GM19035 (cell line): ENCODE measurements around the gene DOK7.
"Not testable (repeated sequence)": the region's sequence is repeated elsewhere in the genome, so short reads cannot be mapped to it uniquely, and the experiment has no call there.

ENCODE experiments used
- ATAC-seq: cut with Tn5 transposase; IDR thresholded peaks from one replicate; pipeline ENCODE4 v1.9.1; 2021; ENCODE audit not compliant: unreplicated experiment

The DOK7 gene

DNA sequence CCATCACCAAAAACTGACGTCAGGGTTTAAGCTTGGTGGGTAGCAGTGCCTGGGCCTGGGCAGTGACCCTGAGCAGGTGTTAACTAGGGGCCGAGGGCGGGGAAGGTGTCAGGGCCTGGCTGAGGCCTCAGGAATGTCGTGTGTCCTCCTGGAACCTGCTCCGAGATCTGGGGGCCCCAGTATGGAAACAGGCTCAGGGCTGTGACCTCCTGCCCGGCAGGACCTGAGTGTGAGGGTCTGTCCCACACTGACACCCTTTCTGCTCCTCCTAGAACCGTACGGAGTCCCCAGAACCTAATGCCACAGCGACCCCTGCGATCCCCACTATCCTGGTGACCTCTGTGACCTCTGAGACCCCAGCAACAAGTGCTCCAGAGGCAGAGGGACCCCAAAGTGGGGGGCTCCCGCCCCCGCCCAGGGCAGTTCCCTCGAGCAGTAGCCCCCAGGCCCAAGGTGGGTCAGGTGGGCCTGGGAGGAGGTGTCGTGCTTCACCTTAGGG lies 20.6 kb upstream of the DOK7 start:
- no peak for ATAC-seq

GRCh38 chr4:3442959-3443749 lies 20.0 kb upstream of the DOK7 start:
- ATAC-seq = no peak

- no peak for ATAC-seq
Observed at GRCh38 chr4:3443750-3444309, 19.3 kb upstream of the DOK7 start.

GRCh38 chr4:3444351-3445110 lies 18.6 kb upstream of the DOK7 start:
- no peak for ATAC-seq

- no peak for ATAC-seq
Observed at GRCh38 chr4:3445111-3445820, 17.8 kb upstream of the DOK7 start.

- ATAC-seq = no peak
Observed at GRCh38 chr4:3445829-3446545, 17.1 kb upstream of the DOK7 start.

GRCh38 chr4:3446631-3447320 lies 16.3 kb upstream of the DOK7 start:
- no peak for ATAC-seq

DNA sequence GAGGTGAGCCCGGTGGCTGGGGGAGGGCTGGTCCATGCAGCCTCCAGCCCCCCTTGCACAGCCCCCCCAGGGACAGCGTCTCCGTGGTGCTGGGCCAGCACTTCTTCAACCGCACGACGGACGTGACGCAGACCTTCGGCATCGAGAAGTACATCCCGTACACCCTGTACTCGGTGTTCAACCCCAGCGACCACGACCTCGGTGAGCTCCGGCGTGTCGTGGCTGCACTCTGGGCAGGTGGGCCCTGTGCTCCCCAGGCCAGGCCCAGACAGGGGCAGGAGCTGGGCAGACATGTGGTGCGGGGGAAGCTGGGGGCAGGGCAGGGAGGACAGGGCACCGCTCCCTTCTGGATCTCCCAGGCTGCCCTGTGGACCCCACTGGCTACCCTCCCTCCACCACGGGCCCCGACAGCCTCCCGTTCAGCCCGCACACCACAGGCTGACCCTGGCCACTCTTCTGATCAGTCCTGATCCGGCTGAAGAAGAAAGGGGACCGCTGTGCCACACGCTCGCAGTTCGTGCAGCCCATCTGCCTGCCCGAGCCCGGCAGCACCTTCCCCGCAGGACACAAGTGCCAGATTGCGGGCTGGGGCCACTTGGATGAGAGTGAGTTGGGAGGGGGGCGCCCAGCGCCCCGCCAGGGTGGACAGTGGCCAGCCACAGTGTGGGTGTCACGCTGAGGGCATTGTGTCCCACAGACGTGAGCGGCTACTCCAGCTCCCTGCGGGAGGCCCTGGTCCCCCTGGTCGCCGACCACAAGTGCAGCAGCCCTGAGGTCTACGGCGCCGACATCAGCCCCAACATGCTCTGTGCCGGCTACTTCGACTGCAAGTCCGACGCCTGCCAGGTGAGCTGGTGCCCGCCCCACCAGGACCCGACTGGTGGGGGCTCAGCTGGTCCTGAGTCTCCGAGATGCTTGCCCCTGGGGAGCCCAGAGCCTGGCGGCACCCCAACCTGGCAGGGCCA lies 15.4 kb upstream of the DOK7 start:
- no peak for ATAC-seq

DNA sequence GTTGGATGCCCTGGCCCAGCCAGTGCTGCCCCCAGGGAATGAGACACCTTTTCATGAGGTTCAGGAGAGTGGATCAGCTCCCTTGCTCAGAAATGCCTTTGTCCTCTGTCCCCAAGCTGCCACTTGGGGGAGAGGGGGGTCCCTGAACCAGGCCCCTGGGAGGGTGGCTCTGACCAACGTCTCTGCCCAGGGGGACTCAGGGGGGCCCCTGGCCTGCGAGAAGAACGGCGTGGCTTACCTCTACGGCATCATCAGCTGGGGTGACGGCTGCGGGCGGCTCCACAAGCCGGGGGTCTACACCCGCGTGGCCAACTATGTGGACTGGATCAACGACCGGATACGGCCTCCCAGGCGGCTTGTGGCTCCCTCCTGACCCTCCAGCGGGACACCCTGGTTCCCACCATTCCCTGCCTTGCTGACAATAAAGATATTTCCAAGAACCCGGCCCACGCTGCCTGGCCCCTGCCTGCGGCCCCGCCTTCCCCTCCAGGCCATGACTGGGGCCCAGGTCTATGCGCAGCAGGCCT lies 14.0 kb upstream of the DOK7 start:
- ATAC-seq = no peak

DNA sequence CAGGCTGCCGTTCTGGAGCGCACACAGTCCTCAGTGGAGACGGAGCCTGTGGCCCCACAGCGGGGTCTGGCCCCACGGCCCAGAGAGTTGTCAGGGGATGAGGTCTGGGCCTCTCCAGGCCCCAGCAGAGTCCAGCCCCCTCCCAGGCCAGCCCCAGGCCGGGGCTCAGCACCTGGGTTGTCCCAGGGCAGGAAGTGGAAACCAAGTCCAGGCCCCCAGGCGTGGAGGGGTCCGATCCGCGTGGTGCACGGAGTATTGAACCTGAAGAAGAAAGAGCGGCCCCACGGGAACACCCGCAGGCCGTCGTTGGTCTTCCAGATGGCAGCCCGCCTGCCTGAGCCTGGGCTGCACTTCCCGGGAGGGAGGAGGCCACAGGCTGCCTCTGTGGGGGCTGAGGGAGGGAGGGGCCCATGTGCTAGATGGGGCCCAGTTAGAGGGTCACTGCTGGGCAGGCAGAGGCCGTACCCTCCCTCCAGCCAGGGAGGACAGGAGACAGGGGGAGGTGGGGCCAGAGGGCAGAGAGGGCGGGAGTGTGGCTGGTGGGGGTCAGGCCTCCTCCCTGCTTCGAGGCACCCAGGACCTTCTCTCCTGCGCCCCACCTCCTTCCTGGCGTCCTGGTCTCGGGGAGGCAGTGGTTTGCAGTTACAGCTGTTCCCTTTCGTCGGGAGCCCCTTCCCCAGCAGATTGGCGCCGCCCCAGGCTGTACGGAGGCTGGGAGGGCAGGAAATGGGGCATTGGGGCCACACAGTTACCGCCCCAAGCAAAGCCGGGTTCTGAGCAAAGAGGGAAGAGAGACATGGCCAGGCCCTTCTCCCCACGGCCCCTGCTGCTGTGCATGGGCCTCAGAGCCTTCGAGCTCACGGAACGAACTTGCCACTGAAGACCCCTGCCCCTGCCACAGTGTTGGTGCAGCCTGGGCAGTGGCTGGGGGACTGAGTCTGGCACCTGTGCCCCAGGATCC lies 13.3 kb upstream of the DOK7 start:
- ATAC-seq = no peak

DNA sequence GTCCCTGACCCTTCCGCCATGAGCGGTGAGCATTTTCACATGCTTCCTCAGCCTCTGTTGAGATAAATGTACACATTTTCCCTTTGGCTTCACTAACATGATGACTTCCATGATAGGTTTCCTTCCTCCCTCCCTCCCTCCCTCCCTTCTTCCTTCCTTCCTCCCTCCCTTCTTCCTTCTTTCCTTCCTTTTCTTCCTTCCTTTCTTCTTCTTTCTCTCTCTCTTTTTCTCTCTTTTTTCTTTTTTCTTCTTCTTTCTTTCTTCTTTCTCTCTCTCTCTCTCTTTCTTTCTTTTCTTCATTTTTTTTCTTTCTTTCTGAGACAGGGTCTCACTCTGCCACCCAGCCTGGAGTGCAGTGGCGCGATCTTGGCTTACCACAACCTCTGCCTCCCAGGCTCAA lies 12.5 kb upstream of the DOK7 start:
- ATAC-seq = no peak

DNA sequence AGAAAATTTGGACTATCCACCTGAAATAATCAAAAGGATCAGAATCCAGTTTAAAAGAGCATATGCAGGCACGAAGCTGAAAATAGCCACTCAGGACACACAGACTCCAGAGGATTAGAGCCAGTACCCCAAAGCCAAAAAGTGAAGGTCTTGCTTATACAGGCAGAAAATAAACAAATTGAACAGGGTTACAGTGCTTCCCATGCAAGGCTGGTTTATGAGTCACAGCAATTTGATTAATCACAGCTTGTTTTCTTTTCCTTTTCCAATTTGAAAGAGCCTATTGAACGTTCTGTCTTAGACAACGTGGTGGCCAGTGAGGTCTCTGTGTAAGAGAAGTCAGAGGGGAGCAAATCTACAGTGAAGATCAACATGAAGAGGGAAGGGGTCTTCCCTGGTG lies 11.2 kb upstream of the DOK7 start:
- ATAC-seq = no peak

- ATAC-seq = no peak
Observed at GRCh38 chr4:3452376-3452775, 10.7 kb upstream of the DOK7 start.

DNA sequence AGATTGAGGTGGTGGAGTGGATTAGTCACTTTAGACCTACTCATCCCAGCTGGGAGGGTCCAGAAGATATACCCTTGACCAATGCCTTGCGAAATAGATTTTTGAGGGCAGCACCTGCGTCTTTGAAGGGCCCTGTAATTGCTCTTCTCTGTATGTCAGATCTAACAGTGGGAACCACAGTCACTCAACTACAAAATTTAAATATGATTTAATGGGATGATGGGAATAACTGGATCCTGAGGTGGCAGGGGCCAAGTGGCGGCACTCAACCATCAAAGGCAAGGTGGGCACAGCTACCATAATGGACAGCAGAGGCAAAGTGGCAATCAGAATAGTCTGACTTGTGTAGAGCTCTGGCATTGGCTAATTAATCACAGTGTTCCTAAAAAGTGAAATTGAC lies 7.5 kb upstream of the DOK7 start:
- ATAC-seq = not testable (repeated sequence)

GRCh38 chr4:3458371-3458770 lies 4.7 kb upstream of the DOK7 start:
- no peak for ATAC-seq

DNA sequence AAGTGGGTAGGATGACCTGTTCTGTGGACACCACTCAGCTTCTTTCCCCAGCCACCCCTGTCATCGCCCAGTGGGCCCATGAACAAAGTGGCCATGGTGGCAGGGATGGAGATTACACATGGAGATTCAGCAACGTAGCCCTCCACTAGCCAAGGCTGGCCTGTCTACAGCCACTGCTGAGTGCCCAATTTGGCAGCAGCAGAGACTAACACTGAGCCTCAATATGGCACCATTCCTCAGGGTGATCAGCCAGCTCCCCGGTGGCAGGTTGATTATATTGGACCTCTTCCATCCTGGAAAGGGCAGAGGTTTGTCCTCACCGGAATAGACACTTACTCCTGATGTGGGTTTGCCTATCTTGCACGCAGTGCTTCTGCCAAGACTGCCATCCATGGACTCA lies 4.0 kb upstream of the DOK7 start:
- not testable (repeated sequence) for ATAC-seq

GRCh38 chr4:3460926-3461325 lies 2.2 kb upstream of the DOK7 start:
- no peak for ATAC-seq
